ENCODE measurements around the gene RNF182.

Gene RNF182

DNA sequence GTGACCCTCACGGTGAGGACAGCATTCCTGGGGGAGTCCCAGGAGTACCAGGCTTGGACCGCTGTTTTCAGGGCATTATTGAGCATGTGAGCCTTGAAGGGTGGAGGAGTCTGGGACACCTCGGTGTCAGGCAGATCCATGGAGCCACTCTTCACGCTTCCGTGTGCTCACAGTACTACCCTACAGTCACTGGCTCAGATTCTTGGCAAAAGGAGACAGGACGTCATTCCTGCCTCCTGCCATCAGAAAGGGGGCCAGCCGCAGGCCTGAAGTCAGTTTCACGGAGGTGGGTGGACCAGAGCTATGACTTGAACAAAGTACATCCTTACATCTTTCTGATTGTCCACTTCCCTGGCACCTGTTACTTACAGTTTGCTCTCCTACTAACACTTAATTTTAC, 103.9 kb downstream of the RNF182 start:
- no peak overlapping the region for H3K27ac ChIP-seq
- TF ChIP-seq, protein P1, sequence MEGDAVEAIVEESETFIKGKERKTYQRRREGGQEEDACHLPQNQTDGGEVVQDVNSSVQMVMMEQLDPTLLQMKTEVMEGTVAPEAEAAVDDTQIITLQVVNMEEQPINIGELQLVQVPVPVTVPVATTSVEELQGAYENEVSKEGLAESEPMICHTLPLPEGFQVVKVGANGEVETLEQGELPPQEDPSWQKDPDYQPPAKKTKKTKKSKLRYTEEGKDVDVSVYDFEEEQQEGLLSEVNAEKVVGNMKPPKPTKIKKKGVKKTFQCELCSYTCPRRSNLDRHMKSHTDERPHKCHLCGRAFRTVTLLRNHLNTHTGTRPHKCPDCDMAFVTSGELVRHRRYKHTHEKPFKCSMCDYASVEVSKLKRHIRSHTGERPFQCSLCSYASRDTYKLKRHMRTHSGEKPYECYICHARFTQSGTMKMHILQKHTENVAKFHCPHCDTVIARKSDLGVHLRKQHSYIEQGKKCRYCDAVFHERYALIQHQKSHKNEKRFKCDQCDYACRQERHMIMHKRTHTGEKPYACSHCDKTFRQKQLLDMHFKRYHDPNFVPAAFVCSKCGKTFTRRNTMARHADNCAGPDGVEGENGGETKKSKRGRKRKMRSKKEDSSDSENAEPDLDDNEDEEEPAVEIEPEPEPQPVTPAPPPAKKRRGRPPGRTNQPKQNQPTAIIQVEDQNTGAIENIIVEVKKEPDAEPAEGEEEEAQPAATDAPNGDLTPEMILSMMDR (conservative IDR thresholded peaks at IDR 0.05) = no peak
- no peak for TF ChIP-seq ZFX (IDR thresholded peaks at IDR 0.05)

DNA sequence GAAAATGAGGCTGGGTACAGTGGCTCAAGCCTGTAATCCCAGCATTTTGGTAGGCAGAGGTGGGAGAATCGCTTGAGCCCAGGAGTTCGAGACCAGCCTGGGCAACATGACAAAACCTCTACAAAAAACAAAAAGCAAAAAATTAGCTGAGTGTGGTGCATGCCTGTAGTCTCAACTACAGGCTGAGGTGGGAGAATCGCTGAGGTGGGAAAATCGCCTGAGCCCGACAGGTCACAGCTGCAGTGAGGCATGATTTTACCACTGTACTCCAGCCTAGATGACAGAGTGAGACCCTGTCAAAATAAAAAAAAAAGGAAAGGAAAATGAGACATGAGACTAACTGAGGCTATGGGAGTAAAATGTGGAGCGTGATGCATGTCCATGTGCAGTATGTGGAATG, 104.9 kb downstream of the RNF182 start:
- no peak overlapping the region for H3K27ac ChIP-seq
- no peak for TF ChIP-seq ZFX (IDR thresholded peaks at IDR 0.05)
- TF ChIP-seq, protein P1 (conservative IDR thresholded peaks at IDR 0.05) = no peak

All from C4-2B (cell line).